Esophagus muscularis mucosa (tissue), 3 donors: ENCODE data around the gene NFASC.

ENCODE experiments used
- POLR2A ChIP-seq: fragments of 450-650 bp; IDR thresholded peaks from one replicate; pipeline ENCODE4 v1.6.1; 2017; ENCODE audit warnings: antibody characterized with exemption, moderate library complexity, mild to moderate bottlenecking, low read depth
- TF ChIP-seq, protein P1 (sequence below), 3 experiments: fragments of 200-600 bp in 2 of 3; fragments of 450-650 bp in 1 of 3; sonication (generic) in 2 of 3; IDR thresholded peaks; one replicate each; pipeline ENCODE4 v1.5.1; 2017 to 2019; ENCODE audit warnings: antibody characterized with exemption in 3 of 3, mild to moderate bottlenecking in 2 of 3, moderate library complexity in 1 of 3

GRCh38 chr1:205049479-205049878, 178.8 kb downstream of the NFASC start:
- TF ChIP-seq POLR2A = no peak
- TF ChIP-seq, protein P1, sequence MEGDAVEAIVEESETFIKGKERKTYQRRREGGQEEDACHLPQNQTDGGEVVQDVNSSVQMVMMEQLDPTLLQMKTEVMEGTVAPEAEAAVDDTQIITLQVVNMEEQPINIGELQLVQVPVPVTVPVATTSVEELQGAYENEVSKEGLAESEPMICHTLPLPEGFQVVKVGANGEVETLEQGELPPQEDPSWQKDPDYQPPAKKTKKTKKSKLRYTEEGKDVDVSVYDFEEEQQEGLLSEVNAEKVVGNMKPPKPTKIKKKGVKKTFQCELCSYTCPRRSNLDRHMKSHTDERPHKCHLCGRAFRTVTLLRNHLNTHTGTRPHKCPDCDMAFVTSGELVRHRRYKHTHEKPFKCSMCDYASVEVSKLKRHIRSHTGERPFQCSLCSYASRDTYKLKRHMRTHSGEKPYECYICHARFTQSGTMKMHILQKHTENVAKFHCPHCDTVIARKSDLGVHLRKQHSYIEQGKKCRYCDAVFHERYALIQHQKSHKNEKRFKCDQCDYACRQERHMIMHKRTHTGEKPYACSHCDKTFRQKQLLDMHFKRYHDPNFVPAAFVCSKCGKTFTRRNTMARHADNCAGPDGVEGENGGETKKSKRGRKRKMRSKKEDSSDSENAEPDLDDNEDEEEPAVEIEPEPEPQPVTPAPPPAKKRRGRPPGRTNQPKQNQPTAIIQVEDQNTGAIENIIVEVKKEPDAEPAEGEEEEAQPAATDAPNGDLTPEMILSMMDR (IDR thresholded peaks at IDR 0.05) = no peak
